ENCODE results near the gene SMIM44. TPM values are rescaled to one million over a fixed set of nuclear protein-coding genes. Genes with fewer than 3 reads are reported as not detected.

The SMIM44 gene
- total RNA-seq, 1 experiment from 2014 or later: not detected

- CTCF ChIA-PET: interaction anchor here (0.6 kb wide), 1 partner anchor 361 kb away, joined by 3 read pairs; no protein-coding TSS in a partner anchor
- DNase-seq: no peak
- H3K9me3 ChIP-seq (ENCODE audit: insufficient read depth, low read depth): no peaks in the 10 kb centered on the region
- peaks cover 47% of the 10 kb centered on the region; the same call in 1 of the 2 replicates for H3K79me2 ChIP-seq (ENCODE audit: low read depth)
- H3K27ac ChIP-seq: no peak overlapping the region
- BruUV-seq (replicated peaks): no TSS peak
- no peak overlapping the region for H3K4me3 ChIP-seq
- no peaks in the 10 kb centered on the region for H3F3A ChIP-seq (ENCODE audit: insufficient read depth, low read depth)
- peaks cover 24% of the 10 kb centered on the region for H4K20me1 ChIP-seq (ENCODE audit: insufficient read depth)
- POLR2A ChIA-PET (ENCODE audit: unreplicated experiment): no interaction called here
- H3K36me3 ChIP-seq (ENCODE audit: low read depth): no peaks in the 10 kb centered on the region
- H3K4me1 ChIP-seq (replicated peaks; ENCODE audit: insufficient read depth): no peaks in the 10 kb centered on the region
- no peaks in the 10 kb centered on the region for H3K9me2 ChIP-seq (ENCODE audit: insufficient read depth)
- H3K4me2 ChIP-seq: no peak overlapping the region
- no peak overlapping the region for H2AFZ ChIP-seq
- intact Hi-C loops (cut with micrococcal nuclease; ENCODE audit: unreplicated experiment): no loop called here
- no peaks in the 10 kb centered on the region for H3K27me3 ChIP-seq (ENCODE audit: insufficient read depth, low read depth)
- no peak for TF ChIP-seq EZH2 (IDR thresholded peaks at IDR 0.05; ENCODE audit: low read depth)
- TF ChIP-seq, protein P1, sequence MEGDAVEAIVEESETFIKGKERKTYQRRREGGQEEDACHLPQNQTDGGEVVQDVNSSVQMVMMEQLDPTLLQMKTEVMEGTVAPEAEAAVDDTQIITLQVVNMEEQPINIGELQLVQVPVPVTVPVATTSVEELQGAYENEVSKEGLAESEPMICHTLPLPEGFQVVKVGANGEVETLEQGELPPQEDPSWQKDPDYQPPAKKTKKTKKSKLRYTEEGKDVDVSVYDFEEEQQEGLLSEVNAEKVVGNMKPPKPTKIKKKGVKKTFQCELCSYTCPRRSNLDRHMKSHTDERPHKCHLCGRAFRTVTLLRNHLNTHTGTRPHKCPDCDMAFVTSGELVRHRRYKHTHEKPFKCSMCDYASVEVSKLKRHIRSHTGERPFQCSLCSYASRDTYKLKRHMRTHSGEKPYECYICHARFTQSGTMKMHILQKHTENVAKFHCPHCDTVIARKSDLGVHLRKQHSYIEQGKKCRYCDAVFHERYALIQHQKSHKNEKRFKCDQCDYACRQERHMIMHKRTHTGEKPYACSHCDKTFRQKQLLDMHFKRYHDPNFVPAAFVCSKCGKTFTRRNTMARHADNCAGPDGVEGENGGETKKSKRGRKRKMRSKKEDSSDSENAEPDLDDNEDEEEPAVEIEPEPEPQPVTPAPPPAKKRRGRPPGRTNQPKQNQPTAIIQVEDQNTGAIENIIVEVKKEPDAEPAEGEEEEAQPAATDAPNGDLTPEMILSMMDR (conservative IDR thresholded peaks at IDR 0.05): no peak
Observed at GRCh38 chr19:3514930-3515329, 31.7 kb upstream of the SMIM44 start.

DNA sequence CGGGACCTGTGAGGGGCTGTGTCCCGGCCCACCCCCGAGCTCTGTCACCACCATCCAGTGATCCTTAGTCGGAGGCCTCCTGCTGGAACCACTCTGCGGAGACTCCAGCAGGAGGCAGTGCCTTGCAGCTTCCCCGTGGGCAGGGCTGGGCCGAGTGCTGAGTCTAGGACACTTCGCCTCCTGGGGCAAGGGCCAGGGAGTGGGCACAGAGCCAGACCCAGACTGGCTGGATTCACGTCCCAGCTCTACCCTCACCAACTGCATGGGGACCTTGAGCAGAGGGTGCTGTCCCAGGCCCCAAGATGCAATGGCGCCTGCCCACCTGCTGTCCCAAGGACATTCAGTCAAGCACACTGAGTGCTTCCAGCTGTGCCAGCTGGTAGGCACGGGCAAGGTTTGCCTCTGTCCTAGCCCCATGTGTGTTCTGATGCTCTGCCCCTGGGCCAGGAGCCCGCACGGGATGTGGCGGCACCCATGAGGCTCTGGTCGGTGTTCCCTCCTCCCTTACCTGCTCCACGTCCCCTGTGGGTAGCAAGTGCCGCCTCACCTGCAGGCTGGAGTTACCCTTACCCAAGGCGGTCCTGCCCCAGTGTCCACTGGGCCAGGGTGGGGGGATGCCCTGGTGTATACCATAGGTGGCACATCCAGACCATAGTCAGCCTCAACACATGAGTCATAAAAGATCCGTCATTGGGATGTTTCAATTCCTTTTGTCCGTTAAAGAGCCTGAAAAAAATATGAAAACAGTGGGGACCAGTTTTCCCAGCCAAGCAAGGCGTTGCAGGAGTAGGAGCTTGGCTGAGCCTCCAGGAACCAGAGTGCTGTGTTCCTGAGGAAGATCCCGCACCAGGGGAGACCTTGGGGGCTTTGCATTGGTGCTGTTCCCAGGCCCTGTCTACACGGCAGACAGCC is 30.2 kb upstream of the SMIM44 start:
- H4K20me1 ChIP-seq (ENCODE audit: insufficient read depth): peaks cover 29% of the 10 kb centered on the region
- H3K4me1 ChIP-seq (replicated peaks; ENCODE audit: insufficient read depth): no peaks in the 10 kb centered on the region
- DNase-seq: no peak
- H3K79me2 ChIP-seq (ENCODE audit: low read depth): peaks cover 56% of the 10 kb centered on the region
- BruUV-seq (replicated peaks): no TSS peak
- no peak overlapping the region for H3K4me2 ChIP-seq
- TF ChIP-seq EZH2 (IDR thresholded peaks at IDR 0.05; ENCODE audit: low read depth): no peak
- TF ChIP-seq, protein P1 (conservative IDR thresholded peaks at IDR 0.05): no peak
- no peaks in the 10 kb centered on the region for H3F3A ChIP-seq (ENCODE audit: insufficient read depth, low read depth)
- no peaks in the 10 kb centered on the region for H3K9me2 ChIP-seq (ENCODE audit: insufficient read depth)
- no peaks in the 10 kb centered on the region for H3K36me3 ChIP-seq (ENCODE audit: low read depth)
- ChIA-PET CTCF (no interaction called here), POLR2A (ENCODE audit: unreplicated experiment) (no interaction called here)
- H3K27me3 ChIP-seq (ENCODE audit: insufficient read depth, low read depth): no peaks in the 10 kb centered on the region
- H3K4me3 ChIP-seq: no peak overlapping the region
- no peak overlapping the region for H2AFZ ChIP-seq
- H3K9me3 ChIP-seq (ENCODE audit: insufficient read depth, low read depth): no peaks in the 10 kb centered on the region
- no peak overlapping the region for H3K27ac ChIP-seq
- intact Hi-C loops (cut with micrococcal nuclease; ENCODE audit: unreplicated experiment): no loop called here

- no peak for DNase-seq
- no TSS peak for BruUV-seq (replicated peaks)
- Histone ChIP-seq H4K20me1 (ENCODE audit: insufficient read depth) (peaks cover 26% of the 10 kb centered on the region), H3K9me3 (ENCODE audit: insufficient read depth, low read depth) (no peaks in the 10 kb centered on the region), H3K4me1 (replicated peaks; ENCODE audit: insufficient read depth) (0 out of 2 replicates have a peak, but pooled peaks cover 1% of the 10 kb centered on the region), H3K4me2 (no peak overlapping the region), H3K36me3 (ENCODE audit: low read depth) (no peaks in the 10 kb centered on the region), H3K79me2 (ENCODE audit: low read depth) (peaks cover 59% of the 10 kb centered on the region), H2AFZ (no peak overlapping the region), H3K9me2 (ENCODE audit: insufficient read depth) (no peaks in the 10 kb centered on the region), H3K27ac (no peak overlapping the region), H3F3A (ENCODE audit: insufficient read depth, low read depth) (no peaks in the 10 kb centered on the region), H3K4me3 (no peak overlapping the region), H3K27me3 (ENCODE audit: insufficient read depth, low read depth) (no peaks in the 10 kb centered on the region)
- ChIA-PET POLR2A (ENCODE audit: unreplicated experiment) (no interaction called here), CTCF (no interaction called here)
- intact Hi-C loops (cut with micrococcal nuclease; ENCODE audit: unreplicated experiment): no loop called here
- TF ChIP-seq EZH2 (IDR thresholded peaks at IDR 0.05; ENCODE audit: low read depth): no peak
- TF ChIP-seq, protein P1 (conservative IDR thresholded peaks at IDR 0.05): no peak
Observed at GRCh38 chr19:3512562-3513228, 29.5 kb upstream of the SMIM44 start.

Data from PC-9 (cell line).